SKM-1 (cell line): Measurements from ENCODE around the gene CDK6.

Source experiments
- DNase-seq: peaks from one replicate; lab custom pipeline; 2025; ENCODE audit not compliant: unreplicated experiment; lab: John Stamatoyannopoulos, UW

CDK6 gene

DNA sequence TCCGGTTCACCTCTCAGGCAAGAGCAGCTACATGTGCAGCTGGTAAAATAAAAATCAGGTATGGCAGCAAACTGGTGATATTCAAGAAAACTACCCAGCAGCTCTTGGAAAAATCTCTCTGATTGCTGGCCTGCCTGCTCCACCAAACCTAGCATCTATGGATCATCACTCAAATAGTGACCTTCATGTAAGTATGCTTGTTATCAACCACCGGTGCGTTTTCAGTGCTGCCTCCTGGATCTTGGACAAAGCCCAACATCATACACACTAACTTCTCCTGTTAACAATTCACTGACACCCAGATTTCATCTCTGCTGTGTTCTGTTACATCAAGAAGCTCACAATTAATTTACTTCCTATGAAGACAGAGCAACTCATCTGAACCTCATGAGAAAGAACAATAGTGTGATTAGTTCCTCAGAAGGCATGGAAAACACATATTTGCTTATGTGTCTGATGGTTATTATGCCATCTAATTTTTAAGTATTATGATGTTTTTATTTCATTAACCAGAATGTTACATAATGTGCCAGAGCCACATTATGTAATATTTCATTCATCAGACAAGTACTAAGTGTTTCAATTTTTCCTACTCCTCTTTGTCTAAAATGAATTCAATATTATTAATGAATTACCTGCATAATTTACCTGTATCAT lies 8.8 kb downstream of the CDK6 start:
- no peak for DNase-seq

DNA sequence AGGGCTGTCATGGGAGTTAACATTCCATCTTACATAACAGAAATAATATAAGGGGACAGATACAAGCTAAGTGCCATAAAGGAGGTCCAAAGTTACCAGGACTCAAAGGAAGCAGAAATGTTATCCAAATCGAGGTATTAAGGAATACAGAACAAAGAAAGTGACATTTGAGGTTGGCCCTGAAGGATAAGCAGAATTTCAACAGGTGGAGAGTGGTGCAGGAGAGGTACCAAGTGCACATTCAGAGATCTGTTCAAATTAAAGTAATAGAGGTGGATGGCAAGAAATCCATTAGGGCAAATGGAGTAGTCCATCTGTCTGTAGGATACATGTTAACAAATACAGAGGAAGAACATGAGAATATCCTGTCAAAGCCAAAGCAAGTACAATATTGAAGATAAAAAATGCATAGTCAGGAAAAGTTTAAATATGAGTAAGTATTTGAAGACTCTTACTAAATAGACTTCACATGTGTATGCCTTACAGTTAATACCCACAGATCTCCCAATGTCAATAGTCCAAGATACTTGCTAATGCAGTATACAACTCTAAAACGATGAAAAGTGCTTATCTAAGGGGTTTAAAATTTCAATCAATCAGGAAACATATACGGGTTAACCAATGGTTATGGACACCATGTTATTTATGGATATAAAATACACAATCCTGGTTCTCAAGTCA lies 10.0 kb downstream of the CDK6 start:
- no peak for DNase-seq

DNA sequence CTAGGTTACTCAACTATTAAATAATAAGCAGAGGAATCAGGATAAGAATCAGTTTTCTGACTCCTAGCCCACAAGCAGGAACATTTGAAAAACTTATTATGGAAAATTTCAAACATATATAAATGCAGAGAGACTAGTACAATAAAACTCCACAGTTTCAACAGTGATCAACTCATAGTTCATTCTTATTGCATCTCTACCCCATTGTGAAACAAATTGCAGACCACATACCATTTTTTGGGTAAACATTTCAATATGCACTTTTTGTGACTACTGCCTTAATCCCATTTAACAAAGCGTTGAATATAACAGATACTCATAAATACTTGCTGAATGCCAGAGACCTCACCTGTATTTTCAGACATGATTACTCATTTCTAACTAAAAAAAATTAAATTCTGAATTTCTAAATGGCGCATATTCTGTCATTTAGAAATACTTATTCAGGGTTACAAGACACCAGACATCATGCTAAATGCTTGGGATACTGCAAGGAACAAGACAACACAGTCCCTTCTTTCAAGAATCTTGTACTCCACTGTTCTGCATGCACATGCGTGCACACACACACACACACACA lies 11.4 kb downstream of the CDK6 start:
- no peak for DNase-seq

DNA sequence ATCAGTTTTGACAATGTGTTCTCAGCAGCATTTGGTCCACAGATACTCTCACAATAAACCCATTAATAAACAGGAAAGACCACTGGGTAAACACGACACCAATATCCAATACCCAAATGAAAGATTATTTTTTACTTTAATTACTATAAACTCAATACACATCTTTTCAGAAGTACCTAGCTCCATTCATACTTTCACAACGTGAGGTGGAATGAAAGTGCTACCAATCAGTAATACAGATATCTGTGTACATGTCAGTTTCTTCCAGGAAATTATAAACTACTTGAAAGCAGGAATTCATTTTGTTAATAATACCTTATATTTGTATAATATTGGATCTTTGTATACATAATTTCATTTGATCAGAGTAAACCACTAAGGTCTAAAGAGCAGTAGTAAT lies 11.9 kb downstream of the CDK6 start:
- DNase-seq: no peak

DNA sequence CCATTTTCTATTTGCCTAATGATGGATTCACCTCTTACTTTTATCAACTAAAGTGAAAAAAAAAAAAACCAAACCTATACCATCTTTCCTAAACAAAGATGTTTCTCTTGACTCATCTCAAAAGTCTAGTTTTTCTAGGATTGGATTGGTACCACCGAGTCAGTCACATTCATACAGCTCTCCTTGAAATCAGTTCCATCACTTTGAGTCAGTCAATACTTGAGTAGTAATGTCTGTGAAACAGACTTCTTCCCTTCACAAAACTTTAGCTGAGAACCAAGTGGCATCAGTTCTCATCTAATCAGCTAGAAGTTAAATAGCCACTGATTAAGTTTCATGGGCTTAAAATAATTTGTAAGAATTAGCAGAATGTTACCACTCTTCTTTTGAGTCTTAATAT lies 13.3 kb downstream of the CDK6 start:
- no peak for DNase-seq

DNA sequence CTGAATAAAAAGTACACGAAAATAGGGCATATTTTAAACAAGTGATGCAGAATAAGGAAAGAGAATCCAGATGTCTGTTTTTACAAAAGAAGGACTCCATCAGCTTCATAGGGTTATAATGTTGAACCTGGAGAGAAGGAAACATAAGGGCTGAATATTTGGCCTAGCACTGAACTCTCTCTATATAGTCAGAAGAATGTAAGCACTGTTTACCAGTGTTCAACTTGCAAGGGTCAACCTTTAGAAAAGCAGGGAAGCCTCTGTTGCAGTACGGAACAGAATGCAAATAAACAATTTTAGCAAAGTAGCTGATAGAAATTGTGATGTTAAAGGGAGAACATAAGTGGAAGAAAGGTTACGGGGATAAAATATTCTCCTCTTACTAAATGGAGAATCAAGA lies 16.2 kb downstream of the CDK6 start:
- no peak for DNase-seq

DNA sequence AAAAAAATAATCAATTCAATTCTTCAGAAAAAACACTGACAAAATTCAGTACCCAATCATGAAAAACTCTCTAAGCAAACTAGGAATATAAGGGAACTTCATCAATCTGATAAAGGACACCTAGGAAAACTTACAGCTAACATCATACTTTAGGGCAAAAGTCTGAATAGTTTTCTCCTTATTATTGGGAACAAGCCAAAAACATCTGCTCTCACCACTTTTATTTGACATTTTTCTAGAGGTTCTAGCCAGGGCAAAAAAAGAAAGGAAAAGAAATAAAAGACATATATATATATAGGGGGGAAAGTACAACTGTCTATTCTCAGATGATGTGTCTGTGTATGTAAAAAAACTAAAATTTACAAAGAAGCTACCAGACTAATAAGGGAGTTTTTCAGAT lies 19.0 kb downstream of the CDK6 start:
- DNase-seq: no peak

DNA sequence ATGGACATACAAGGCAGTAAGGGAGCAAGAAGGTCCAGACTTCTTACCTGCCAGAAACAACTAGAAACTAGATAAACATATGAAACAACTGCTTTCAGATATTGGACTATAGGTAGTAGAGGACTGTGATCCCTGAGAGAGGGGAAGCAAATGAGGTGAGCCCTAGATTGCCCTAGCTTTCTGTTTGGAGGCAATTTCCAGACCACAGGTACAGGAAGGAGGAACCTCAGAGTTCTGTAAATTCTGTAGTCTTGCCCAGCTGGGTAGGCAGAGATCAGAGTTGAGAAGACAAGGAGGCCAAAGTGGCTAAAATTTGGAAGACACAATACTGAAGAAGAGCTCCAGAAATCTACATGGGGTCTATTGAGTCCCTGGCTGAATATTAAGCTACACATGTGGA lies 21.0 kb downstream of the CDK6 start:
- no peak for DNase-seq

DNA sequence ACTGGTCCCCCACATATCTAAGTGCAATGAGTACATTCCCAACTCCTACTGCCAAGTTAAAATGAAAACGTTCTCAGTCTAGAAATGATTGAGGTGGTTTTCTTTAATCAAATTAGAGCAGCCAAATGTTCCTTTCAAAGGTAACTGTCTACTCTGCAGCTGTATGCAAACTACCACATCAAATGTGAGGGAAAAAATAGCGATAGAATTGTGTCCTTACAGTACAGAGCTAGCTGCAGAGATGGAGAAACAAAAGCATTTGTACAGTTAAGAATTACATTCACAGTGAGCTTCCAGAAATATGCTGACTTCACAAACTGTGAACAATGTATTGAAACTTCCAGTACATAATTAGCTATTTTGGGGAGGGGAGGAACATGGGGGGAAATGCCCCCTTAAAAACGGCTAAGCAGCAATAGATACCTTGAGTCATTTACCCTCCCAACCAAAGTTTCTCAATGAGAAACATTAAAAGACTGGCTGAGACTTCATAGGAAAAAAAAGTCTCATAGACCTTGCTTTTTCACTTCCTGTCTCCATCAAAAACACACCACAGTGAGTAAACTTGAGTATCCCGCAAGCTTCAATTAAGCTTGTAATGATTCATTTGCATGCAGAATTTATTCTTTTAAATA lies 22.9 kb downstream of the CDK6 start:
- no peak for DNase-seq

DNA sequence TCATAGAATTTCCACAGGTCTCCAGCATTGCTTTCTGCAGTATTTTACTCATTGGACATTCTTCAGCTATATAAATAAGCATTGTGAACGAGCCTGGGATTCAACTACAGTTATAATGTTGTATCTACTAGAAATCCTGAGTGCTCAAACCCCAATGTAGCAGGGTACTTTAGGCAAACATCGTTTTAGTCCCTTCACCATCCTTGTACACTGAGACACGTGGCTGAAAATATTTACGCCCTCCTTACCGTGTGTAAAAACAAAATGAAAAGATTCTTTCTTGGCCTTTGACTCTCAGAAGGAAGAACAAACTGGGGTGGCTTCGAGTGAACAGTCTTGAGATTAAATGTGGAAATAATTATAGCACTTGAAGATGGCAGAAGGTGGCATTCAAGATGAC lies 25.2 kb downstream of the CDK6 start:
- DNase-seq: no peak

DNA sequence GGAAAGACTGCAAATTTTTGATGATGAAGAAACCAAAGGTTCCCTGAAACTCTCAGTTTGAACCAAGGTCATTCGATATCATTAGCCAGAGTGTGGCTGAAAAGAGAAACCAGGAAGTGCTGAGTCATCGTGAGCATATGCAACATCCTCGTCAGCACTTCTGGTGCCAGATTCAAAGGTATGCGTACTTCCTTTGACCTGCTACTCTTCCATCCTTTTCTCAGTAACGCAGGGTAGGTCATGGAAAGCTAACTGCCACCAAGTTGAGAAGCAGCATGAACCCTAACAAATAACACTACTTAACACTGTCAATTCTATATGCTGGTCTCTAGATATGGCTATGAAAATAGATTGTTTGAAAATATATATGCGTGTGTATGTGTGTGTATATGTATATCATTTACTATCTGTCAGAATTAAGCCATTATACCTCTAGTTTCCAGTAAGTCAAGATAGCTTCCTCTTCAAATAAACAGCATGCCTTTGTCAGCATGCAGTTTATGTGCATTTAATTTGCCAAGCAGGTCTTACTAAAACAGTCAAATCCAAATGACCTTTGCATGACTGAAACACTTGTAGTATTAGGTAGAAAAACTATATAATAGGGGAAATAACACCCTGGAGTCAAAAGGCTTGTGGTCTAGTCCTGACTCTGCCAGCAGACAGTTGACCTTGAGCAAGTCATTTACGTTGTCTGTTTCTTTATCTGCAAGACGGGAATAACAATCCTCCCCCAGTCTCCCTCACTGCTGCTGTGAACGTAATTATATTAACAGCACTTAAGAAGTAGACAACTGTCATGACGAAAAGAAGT lies 26.4 kb downstream of the CDK6 start:
- DNase-seq: peak; percentile 72

DNA sequence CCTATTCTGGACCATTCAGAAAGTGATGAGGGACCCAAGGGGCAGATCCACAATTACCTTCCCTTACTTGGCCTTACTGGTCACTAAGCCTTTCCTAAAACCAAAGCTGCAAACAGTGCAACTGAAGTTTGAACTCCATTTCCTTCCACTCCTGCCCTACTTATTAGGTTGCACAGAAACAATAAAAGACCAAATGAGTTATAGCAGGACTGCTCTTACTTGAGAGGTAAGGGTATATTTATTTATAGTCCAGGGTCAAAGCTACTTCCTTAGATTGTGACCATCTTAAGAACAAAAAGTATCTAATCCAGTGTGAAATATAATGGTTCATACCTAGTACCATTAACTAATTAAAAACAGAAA lies 27.0 kb downstream of the CDK6 start:
- DNase-seq: no peak

DNA sequence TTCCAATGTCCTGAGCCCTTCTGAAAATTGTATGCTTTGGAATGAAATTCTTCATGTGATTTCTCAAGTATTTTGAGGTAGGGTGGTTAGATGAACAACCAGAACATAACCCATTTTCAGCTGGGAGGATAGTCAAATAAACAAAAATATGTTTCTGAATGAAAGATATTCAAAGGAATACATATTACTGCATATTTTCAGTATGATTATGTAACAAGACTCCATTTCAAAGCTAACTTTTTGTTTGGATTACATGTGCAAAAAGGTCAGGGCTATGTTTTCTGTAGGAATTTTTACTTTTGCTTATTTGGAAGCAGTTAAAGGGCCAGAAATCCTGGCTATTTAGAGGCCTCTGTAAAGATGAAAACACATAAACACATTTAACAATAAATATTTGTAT lies 27.7 kb downstream of the CDK6 start:
- DNase-seq: no peak

DNA sequence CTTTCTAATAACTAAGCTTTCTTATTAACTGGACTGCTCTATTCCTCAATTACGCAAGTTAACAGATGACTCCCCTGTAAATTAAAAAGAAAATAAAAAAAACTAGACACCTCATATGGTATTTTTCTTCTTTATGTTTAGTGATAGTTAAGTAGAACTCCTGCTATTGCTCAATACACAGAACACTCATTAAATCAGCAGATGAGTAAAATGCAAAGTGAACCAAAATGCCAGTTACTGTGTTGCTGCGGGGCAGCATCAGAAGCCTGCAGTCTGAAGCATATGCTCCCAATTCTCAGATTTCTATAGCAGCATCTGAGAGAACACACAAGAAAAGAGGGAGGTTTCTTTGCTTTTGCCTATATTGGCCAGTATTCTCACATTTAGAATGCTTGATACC lies 28.4 kb downstream of the CDK6 start:
- DNase-seq: no peak

DNA sequence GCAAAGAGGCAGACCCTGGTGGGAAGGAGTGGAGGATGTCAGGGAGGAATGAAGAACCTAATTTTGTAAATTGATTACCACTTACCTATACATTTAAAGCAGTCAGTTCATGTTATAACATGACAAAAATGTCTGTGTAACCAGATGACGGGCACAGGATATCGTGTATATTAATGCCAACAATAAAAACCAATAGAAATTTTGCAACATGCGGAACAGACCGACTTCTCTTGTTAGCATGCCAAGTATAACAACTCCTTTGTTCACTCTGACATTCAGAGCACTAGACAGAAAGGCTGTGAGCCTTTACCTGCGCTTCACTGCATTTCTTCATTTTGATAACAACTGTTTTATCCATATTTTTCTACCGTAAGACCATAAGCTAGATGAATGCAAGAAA lies 29.9 kb downstream of the CDK6 start:
- no peak for DNase-seq

DNA sequence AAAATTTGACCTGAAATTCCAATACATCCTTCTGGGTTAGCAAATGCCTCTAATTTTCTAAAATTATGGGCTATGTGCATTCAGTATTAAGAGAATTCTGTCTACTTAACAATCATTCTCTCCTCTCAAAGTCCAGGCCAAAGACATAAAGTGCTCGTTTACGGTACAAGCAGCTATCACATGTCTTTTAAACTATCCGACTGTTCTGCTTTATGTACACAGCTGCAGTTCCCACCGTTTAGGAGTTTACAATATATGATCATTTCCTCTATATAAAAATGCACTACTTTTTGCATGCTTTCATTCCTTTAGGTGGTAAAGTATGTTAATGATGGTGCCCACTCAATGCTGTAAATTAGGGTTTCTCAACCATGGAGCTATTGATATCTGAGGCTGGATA lies 34.0 kb downstream of the CDK6 start:
- DNase-seq: no peak

DNA sequence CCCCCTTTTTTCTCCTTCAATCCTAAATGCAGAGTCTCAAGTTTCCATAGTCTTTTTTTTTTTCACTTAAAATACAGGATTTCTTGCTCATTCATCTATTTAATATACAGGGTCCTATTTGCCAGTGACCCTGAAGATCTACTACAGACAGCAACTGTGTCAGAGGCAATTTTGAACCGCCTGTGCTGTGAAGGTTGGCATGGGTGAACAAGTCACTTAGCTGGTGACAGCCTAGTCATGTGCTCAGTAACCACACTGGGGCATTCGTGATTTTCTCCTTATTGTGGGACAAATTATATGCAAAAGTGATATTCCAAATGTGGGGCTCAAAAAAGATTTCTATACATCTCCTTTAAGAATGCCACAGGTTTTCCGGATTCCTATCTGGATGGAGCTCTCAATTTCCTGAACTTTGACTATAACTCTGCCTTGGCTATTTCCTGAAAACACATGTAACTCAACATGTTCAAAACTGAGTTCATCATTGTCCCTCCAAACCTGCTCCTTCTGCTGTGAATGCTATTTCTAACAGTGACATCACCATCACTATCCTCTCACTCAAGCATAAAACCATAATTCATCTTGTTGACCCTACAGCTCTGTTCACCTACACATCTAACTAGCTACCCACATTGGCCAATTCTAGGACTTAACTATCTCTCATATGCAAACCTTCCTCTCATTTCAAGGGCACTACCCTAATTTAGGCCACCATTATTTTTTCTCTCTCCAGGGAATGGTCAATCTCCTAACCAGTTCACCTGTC lies 36.7 kb downstream of the CDK6 start:
- no peak for DNase-seq

DNA sequence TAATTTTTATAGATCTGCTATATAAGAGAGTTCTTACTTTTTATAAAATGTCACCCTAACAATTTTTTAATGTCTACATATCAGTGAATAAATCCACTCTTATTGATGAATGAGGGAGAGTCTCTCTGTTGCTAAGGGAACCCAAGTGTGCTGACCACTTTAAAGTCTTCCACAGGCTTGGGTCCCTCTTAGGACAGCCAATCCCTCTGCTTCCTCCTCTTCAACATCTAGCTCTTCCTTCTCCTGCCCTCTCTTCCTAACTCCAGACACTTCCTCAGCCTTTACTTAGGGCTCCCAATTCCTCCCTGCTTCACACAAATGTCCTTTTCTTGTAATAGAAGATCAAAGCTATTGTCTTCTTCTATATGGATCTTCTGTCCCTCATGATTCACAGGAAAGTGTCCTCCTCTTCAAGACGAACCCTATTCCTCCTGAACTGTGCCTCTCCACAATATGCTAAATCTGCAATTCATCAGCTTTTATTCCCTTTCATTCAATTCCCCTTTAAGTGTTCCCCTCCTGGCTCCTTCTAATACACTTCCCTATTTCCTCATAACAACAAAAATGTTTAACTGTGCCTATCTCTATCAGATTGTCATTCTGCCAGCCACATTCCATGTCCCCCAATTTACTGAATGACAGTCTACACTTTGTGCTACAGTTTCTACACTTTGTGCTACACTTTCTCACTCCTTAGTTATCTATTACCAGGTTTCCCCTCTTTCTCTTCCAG lies 37.7 kb downstream of the CDK6 start:
- DNase-seq: no peak

DNA sequence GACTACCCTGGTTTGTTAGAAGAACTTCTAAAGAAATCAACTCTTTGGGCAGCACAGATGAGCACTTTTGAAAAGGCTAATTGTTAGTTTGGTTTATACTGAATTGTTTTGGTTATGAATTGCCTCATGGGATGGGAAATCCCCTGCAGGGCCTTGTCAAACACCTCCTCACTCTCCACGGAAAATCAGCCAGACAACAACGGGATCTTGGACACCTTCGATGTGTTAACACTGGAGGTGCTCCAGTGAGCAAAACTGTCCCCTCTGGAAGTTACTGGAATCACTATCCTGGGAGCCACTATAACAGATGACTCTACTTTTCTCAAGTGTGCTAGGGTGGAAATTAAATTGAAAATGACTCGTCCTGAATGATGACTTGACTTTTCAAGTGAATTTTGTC lies 38.7 kb downstream of the CDK6 start:
- no peak for DNase-seq

DNA sequence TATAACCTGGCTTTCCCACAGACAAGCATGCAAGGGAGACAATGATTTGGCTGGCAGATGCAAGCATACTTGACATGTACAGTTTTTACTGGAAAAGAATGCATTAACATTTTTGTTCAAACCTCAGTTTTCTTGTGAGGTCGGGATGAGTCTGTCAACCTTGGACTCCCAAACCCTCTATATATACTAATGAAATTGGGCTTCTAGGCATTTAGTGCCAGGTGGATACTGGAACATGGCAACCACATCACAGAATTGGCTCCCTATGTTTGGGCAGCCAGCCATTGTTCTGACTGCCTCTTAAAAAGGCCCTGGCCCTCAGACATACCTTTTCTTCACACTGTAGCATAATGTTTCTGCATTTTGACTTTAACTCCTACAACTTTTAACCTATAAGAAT lies 39.1 kb downstream of the CDK6 start:
- DNase-seq: no peak
